CD14-positive monocyte (primary cell): ENCODE results near the gene RANBP17. TPM values are rescaled to one million over a fixed set of nuclear protein-coding genes. Genes with fewer than 3 reads are reported as not detected.
"Not testable (repeated sequence)": the region's sequence is repeated elsewhere in the genome, so short reads cannot be mapped to it uniquely, and the experiment has no call there.

Experiments used
- DNase-seq, 3 donors: peaks; one replicate each; pipeline ENCODE4 v3.0.0-alpha.2; 2011 to 2022
- H2AFZ ChIP-seq: 2 replicates; pipeline ENCODE4 v1.6.0; 2012; ENCODE audit warnings: mild to moderate bottlenecking, low read depth, low read length, inconsistent platforms; ENCODE audit not compliant: insufficient read depth, poor library complexity, severe bottlenecking
- H3K27ac ChIP-seq, 2 donors: 1 replicate in 1 of 2; 2 replicates in 1 of 2; pipeline ENCODE4 v1.5.1; 2012 to 2013; ENCODE audit warnings: low read length in 2 of 2, control low read depth in 1 of 2, inconsistent platforms in 1 of 2, low read depth in 1 of 2, mild to moderate bottlenecking in 1 of 2
- H3K27me3 ChIP-seq, 2 donors: one replicate each; pipeline versions ENCODE4 v1.6.0 to v1.6.1; 2011 to 2013; ENCODE audit warnings: low read length in 2 of 2; ENCODE audit not compliant: control insufficient read depth in 2 of 2, insufficient read depth in 2 of 2
- H3K36me3 ChIP-seq, 2 donors: replicated peaks in 1 of 2; 1 replicate in 1 of 2; 2 replicates in 1 of 2; pipeline versions ENCODE4 v1.5.1 to v1.6.1; 2012 to 2013; ENCODE audit warnings: low read length in 2 of 2, control low read depth in 1 of 2, inconsistent platforms in 1 of 2, mild to moderate bottlenecking in 1 of 2; ENCODE audit not compliant: insufficient read depth in 2 of 2, control insufficient read depth in 1 of 2
- H3K4me1 ChIP-seq, 2 donors: 1 replicate in 1 of 2; 2 replicates in 1 of 2; pipeline versions ENCODE4 v1.5.1 to v1.6.1; 2012 to 2013; ENCODE audit warnings: low read length in 2 of 2, control low read depth in 1 of 2, inconsistent platforms in 1 of 2, mild to moderate bottlenecking in 1 of 2, moderate library complexity in 1 of 2; ENCODE audit not compliant: insufficient read depth in 2 of 2, control insufficient read depth in 1 of 2
- H3K4me2 ChIP-seq: replicated peaks from 2 replicates; pipeline ENCODE3; 2012; ENCODE audit warnings: low read length, moderate library complexity, mild to moderate bottlenecking; ENCODE audit not compliant: poor library complexity, severe bottlenecking; ENCODE audit errors: extremely low read depth
- H3K4me3 ChIP-seq, 3 experiments: fragments of 200-600 bp in 1 of 3; sonication (generic) in 1 of 3; replicated peaks in 1 of 3; 1 replicate in 2 of 3; 2 replicates in 1 of 3; pipeline ENCODE4 v1.5.1; 2011 to 2013; ENCODE audit warnings: low read length in 3 of 3, mild to moderate bottlenecking in 3 of 3, control low read depth in 2 of 3, low read depth in 2 of 3, inconsistent platforms in 1 of 3, moderate library complexity in 1 of 3
- H3K79me2 ChIP-seq: 2 replicates; pipeline ENCODE4 v1.6.0; 2012; ENCODE audit warnings: mild to moderate bottlenecking, control low read depth, inconsistent platforms, low read length, moderate library complexity; ENCODE audit not compliant: insufficient read depth
- H3K9ac ChIP-seq: 2 replicates; pipeline ENCODE4 v1.6.0; 2017; ENCODE audit warnings: low read length, mild to moderate bottlenecking; ENCODE audit not compliant: insufficient read depth, poor library complexity, severe bottlenecking
- H3K9me3 ChIP-seq, 2 donors: replicated peaks in 1 of 2; 1 replicate in 1 of 2; 2 replicates in 1 of 2; pipeline versions ENCODE4 v1.5.1 to v1.6.1; 2012 to 2013; ENCODE audit warnings: low read length in 2 of 2, control low read depth in 1 of 2; ENCODE audit not compliant: control insufficient read depth in 1 of 2, insufficient read depth in 1 of 2
- H4K20me1 ChIP-seq: 2 replicates; pipeline ENCODE4 v1.6.0; 2012; ENCODE audit warnings: mild to moderate bottlenecking, low read length, control low read depth, moderate library complexity; ENCODE audit not compliant: insufficient read depth
- H3K27ac Mint-ChIP-seq, 7 donors: one replicate each; pipeline ENCODE4 v1.8.0; 2020; ENCODE audit warnings: mild to moderate bottlenecking in 7 of 7, mixed read lengths in 7 of 7, moderate library complexity in 6 of 7, inconsistent platforms in 2 of 7
- H3K27me3 Mint-ChIP-seq, 3 donors: one replicate each; pipeline ENCODE4 v1.8.0; 2021 to 2022; ENCODE audit warnings: low read depth in 3 of 3, mild to moderate bottlenecking in 3 of 3, mixed read lengths in 3 of 3, moderate library complexity in 3 of 3, inconsistent platforms in 1 of 3
- H3K36me3 Mint-ChIP-seq, 2 donors: one replicate each; pipeline ENCODE4 v1.8.0; 2020; ENCODE audit warnings: mixed read lengths in 2 of 2, inconsistent platforms in 1 of 2, mild to moderate bottlenecking in 1 of 2
- H3K4me1 Mint-ChIP-seq: one replicate; pipeline ENCODE4 v1.8.0; 2020; ENCODE audit warnings: mild to moderate bottlenecking, mixed read lengths
- H3K4me3 Mint-ChIP-seq, 2 donors: one replicate each; pipeline ENCODE4 v1.8.0; 2020; ENCODE audit warnings: mild to moderate bottlenecking in 2 of 2, mixed read lengths in 2 of 2, moderate library complexity in 1 of 2
- H3K9me3 Mint-ChIP-seq, 7 donors: one replicate each; pipeline ENCODE4 v1.8.0; 2020 to 2022; ENCODE audit warnings: mixed read lengths in 7 of 7, mild to moderate bottlenecking in 6 of 7, moderate library complexity in 6 of 7, inconsistent platforms in 2 of 7
- WGBS: methylation state at CpG from one replicate; pipeline ENCODE4 v1.1.5; 2013; ENCODE audit warnings: missing lambda C conversion rate; ENCODE audit not compliant: insufficient coverage; 5-methylcytosine and 5-hydroxymethylcytosine counted together
- intact Hi-C, 2 donors: fragments of 100-400 bp; cut with micrococcal nuclease; formaldehyde crosslinking; loops; one replicate each; pipeline versions ENCODE4 v1.15.0 to v1.15.1; 2023
- polyA plus RNA-seq, 3 donors: library from polyadenylated mRNA; depleted of rRNA in 1 of 3; unstranded in 2 of 3; stranded (reverse) in 1 of 3; fragments of 300-500 nt in 2 of 3; fragments of >200 nt in 1 of 3; fragmentation: Illumina TruSeq in 2 of 3; gene quantifications; 1 replicate in 2 of 3; 2 replicates in 1 of 3; pipeline ENCODE4 v1.2.3, GENCODE V29; 2012 to 2021
- TF ChIP-seq, protein P1 (sequence below): fragments of 200-600 bp; IDR thresholded peaks from one replicate; pipeline ENCODE4 v1.8.0; 2022; ENCODE audit warnings: antibody characterized with exemption, mild to moderate bottlenecking

The RANBP17 gene
- polyA plus RNA-seq, 3 donors: 0.07 to 0.13 TPM; not detected in 1

DNA sequence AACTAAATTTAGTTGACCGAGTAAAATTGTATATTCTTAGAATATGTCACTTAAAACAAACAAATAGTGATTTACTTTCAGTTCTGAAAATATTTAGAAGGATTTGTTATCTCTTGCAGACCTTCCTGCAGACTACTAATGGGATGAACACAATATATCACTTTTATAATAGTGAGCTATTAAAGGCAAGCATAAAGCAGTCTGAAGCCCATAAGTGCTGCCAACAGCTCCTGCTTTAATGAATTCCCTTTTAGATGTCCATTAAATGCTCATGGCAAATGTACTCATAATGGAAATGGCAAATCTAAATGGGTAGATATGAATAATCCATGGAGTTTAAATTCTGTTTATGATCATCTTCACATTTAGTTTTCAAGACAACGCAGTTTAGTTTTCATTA lies 170.2 kb downstream of the RANBP17 start:
- Mint-ChIP-seq H3K4me1 (no peaks in the 10 kb centered on the region), H3K9me3 (no peaks in the 10 kb centered on the region), H3K27ac (no peak overlapping the region), H3K4me3 (no peak overlapping the region), H3K27me3 (no peaks in the 10 kb centered on the region), H3K36me3 (peaks cover 0 to 1% of the 10 kb centered on the region in 2 donors)
- no peaks in the 10 kb centered on the region for H3K4me1 ChIP-seq
- WGBS: no CpG with 5 or more reads among the region's 2 CpGs
- H3K9ac ChIP-seq: no peak overlapping the region
- H3K9me3 ChIP-seq: no peaks in the 10 kb centered on the region
- DNase-seq: no peak
- no peak overlapping the region for H3K4me2 ChIP-seq
- no peaks in the 10 kb centered on the region for H3K27me3 ChIP-seq
- H3K79me2 ChIP-seq: no peaks in the 10 kb centered on the region
- H3K4me3 ChIP-seq: no peak overlapping the region
- no peak overlapping the region for H3K27ac ChIP-seq
- no peak overlapping the region for H2AFZ ChIP-seq
- intact Hi-C loops: no loop called here
- H4K20me1 ChIP-seq: no peaks in the 10 kb centered on the region
- no peaks in the 10 kb centered on the region for H3K36me3 ChIP-seq
- TF ChIP-seq, protein P1, sequence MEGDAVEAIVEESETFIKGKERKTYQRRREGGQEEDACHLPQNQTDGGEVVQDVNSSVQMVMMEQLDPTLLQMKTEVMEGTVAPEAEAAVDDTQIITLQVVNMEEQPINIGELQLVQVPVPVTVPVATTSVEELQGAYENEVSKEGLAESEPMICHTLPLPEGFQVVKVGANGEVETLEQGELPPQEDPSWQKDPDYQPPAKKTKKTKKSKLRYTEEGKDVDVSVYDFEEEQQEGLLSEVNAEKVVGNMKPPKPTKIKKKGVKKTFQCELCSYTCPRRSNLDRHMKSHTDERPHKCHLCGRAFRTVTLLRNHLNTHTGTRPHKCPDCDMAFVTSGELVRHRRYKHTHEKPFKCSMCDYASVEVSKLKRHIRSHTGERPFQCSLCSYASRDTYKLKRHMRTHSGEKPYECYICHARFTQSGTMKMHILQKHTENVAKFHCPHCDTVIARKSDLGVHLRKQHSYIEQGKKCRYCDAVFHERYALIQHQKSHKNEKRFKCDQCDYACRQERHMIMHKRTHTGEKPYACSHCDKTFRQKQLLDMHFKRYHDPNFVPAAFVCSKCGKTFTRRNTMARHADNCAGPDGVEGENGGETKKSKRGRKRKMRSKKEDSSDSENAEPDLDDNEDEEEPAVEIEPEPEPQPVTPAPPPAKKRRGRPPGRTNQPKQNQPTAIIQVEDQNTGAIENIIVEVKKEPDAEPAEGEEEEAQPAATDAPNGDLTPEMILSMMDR: no peak

DNA sequence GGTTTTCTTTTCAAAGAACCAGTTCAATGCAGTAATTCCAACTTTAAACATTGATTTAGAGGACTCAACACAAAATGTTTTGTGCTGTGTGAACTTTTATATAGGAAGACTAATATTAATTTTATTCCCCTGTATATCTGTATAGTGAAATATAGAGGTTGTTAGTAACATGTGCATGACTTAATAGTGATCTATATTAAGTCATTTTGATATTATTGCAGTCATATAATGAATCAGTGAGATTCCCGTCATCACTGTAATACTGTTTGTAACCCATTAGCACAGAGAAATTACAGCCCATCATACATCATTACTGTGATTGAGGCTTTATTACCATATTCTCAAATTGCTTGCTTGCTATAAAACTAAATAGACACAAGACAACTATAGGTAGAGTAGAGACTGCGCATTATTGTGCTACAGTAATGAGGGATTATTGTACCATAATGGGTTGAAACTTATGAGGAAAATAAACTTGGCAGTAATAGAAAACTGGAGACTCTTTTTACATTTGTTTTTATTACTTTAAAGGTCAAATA lies 170.7 kb downstream of the RANBP17 start:
- H3K9ac ChIP-seq: no peak overlapping the region
- DNase-seq: no peak
- Mint-ChIP-seq H3K27ac (no peak overlapping the region), H3K36me3 (peaks cover 0 to 3% of the 10 kb centered on the region in 2 donors), H3K4me1 (no peaks in the 10 kb centered on the region), H3K27me3 (no peaks in the 10 kb centered on the region), H3K4me3 (no peak overlapping the region), H3K9me3 (no peaks in the 10 kb centered on the region)
- H3K4me3 ChIP-seq: no peak overlapping the region
- TF ChIP-seq, protein P1: no peak
- no peaks in the 10 kb centered on the region for H3K79me2 ChIP-seq
- H2AFZ ChIP-seq: no peak overlapping the region
- H4K20me1 ChIP-seq: no peaks in the 10 kb centered on the region
- H3K4me2 ChIP-seq: no peak overlapping the region
- WGBS: no CpG with 5 or more reads among the region's 2 CpGs
- intact Hi-C loops: no loop called here
- no peaks in the 10 kb centered on the region for H3K9me3 ChIP-seq
- no peak overlapping the region for H3K27ac ChIP-seq
- no peaks in the 10 kb centered on the region for H3K36me3 ChIP-seq
- no peaks in the 10 kb centered on the region for H3K27me3 ChIP-seq
- no peaks in the 10 kb centered on the region for H3K4me1 ChIP-seq

DNA sequence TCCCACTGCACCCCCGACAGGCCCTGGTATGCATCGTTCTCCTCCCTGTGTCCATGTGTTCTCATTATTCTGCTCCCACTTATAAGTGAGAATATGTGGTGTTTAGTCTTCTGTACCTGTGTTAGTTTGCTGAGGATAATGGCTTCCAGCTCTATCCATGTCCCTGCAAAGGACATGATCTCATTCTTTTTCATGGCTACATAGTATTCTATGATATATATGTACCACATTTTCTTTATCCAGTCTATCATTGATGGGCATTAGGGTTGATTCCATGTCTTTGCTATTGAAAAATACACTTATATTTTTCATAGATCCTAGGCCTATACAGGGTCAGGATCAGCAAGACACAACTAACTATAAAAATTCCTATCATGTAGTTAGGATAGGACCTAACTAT lies 180.1 kb downstream of the RANBP17 start:
- H3K9me3 Mint-ChIP-seq, H3K27me3 Mint-ChIP-seq, H4K20me1 ChIP-seq, H3K27ac ChIP-seq, H3K4me2 ChIP-seq, intact Hi-C loops, H3K27ac Mint-ChIP-seq, H3K36me3 Mint-ChIP-seq, H3K4me1 ChIP-seq, H3K79me2 ChIP-seq, H3K9ac ChIP-seq, H3K4me3 Mint-ChIP-seq, H3K27me3 ChIP-seq, H3K36me3 ChIP-seq, H3K4me1 Mint-ChIP-seq, H3K9me3 ChIP-seq, H2AFZ ChIP-seq, DNase-seq, H3K4me3 ChIP-seq: not testable (repeated sequence)
- no CpG with 5 or more reads among the region's 2 CpGs for WGBS
